Measurements from ENCODE around the gene POLR2E.

The POLR2E gene

GRCh38 chr19:1109697-1110671, 14.8 kb upstream of the POLR2E start:
- DNase-seq = no peak

GRCh38 chr19:1109032-1109551, 13.9 kb upstream of the POLR2E start:
- DNase-seq = no peak

GRCh38 chr19:1108291-1109031, 13.3 kb upstream of the POLR2E start:
- DNase-seq = no peak

GRCh38 chr19:1107661-1108261, 12.6 kb upstream of the POLR2E start:
- DNase-seq = no peak

- DNase-seq = no peak
Measured at GRCh38 chr19:1106841-1107660, 11.9 kb upstream of the POLR2E start.

- DNase-seq = no peak
Measured at GRCh38 chr19:1105873-1106840, 11.0 kb upstream of the POLR2E start.

- no peak for DNase-seq
Measured at GRCh38 chr19:1105008-1105872, 10.1 kb upstream of the POLR2E start.

GRCh38 chr19:1104311-1105007, 9.3 kb upstream of the POLR2E start:
- DNase-seq = peak; percentile 74

- peak; percentile 98 for DNase-seq
Measured at GRCh38 chr19:1103708-1104310, 8.6 kb upstream of the POLR2E start, which contains the start of gene GPX4. Gene GPX4, plus strand, starts transcription at chr19:1103994. Its CDS starts 50 bp downstream, at chr19:1104044.

DNA sequence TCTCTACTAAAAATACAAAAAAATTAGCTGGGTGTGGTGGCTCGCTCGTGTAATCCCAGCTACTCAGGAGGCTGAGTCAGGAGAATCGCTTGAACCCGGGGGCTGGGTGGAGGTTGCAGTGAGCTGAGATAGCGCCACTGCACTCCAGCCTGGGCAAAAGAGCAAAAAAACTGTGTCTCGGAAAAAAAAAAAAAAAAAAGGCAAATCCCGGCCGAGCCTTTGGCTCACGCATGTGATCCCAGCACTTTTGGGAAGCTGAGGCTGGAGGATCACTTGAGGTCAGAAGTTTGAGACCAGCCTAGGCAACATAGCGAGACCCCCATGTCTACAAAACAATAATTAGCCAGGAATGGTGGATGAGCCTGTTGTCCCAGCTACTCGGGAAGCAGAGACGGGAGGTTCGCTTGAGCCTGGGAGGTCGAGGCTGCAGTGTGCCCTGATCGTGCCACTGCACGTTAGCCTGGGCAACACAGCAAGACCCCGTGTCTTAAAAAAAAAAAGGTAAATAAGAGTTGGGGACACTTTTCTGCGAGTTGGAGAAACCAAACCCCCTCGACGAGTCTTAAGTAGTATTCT, 8.0 kb upstream of the POLR2E start:
- no peak for DNase-seq

DNA sequence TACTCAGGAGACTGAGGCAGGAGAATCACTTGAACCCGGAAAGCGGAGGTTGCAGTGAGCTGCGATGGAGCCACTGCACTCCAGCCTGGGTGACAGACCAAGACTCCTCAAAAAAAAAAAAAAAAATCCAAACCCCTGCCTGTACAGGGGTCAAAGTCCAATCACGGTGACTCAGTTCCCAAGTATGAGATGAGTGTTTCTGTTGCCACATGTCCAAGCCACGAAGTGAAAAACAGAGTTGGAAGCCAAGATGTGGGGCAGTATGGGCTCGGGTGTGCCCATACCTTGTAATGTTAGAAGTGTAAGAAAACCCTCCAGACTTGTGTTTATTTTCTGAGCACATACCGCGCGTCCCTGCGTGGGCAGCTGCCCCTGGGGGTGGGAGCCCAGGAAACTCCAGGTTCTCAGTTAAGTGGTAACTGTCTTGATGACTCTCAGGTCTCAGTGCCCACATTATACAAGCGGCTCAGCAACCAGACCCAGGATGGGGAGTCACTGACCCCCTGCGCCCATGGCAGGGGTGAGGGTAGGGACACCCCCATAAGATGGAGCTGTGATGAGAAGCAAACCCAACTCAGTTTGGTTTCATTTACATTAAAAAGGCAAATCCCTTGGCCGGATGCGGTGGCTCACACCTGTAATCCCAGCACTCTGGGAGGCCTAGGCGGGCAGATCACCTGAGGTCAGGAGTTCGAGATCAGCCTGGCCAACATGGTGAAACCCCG, 7.4 kb upstream of the POLR2E start:
- peak; percentile 76 for DNase-seq

- DNase-seq = no peak
Measured at GRCh38 chr19:1101337-1101698, 6.1 kb upstream of the POLR2E start.

- DNase-seq = no peak
Measured at GRCh38 chr19:1098177-1099051, 3.2 kb upstream of the POLR2E start.

- DNase-seq = no peak
Measured at GRCh38 chr19:1097810-1098176, 2.6 kb upstream of the POLR2E start.

DNA sequence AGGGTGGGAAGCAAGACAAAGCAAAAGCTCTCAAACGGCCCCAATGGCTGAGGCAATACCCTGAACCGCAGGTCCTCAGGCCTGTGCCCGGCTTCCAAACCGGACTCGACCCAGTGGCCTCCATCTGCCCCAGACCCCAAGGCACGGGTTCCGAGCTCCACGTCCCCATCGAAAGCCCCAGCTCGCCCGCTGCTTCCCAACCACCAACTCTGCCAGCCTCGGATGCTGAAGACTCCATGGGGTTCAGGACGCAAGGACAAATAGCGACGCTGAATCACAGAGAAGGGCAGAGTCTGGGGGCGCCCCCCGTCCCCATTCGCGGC, 559 bp downstream of the POLR2E start:
- DNase-seq = no peak

DNA sequence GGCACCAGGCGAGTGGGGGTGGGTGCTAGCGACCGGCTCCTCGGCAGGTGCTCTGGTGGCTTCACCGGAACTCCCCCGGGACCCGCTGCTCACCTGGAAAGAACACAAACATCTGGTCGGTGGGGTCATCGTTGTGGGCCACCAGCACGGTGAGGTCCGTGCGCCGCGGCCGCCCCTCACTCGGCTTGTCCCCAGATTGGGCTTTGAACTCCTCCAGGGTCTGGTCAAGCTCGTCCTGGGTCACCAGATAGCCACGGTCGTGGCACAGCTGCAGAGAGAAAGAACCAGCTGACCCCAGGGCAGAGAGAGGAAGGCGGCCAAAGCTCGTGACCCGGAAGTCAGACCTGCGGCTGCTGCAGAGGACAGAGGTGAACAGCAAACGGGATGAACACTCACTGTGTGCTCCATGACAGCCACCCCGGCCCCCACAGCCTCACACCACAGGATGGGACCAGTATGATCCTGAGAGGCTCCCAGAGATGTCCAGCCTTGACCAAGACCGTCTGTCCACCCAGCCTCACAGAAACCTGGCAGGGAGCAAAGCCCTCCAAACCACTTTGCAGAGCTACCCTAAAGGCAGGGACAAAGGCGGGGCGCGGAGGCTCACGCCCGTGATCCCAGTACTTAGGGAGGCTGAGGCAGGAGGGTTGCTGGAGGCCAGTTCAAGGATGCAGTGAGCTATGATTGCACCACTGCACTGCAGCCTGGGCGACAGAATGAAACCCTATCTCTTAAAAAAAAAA, 1.2 kb downstream of the POLR2E start:
- DNase-seq = no peak

Measured in stimulated activated CD4-positive, alpha-beta T cell treated with anti-CD3 and anti-CD28 coated beads, Interleukin-4, amount 100 ng/mL, for 24 hours (primary cell).